ENCODE measurements around the gene MYO7A. TPM values are rescaled to one million over a fixed set of nuclear protein-coding genes. Genes with fewer than 3 reads are reported as not detected.
A peak's percentile ranks its signal among the peaks of the same experiment; 100 is the strongest.

The MYO7A gene
- total RNA-seq, 1 experiment from 2014 or later = 3.5 TPM

DNA sequence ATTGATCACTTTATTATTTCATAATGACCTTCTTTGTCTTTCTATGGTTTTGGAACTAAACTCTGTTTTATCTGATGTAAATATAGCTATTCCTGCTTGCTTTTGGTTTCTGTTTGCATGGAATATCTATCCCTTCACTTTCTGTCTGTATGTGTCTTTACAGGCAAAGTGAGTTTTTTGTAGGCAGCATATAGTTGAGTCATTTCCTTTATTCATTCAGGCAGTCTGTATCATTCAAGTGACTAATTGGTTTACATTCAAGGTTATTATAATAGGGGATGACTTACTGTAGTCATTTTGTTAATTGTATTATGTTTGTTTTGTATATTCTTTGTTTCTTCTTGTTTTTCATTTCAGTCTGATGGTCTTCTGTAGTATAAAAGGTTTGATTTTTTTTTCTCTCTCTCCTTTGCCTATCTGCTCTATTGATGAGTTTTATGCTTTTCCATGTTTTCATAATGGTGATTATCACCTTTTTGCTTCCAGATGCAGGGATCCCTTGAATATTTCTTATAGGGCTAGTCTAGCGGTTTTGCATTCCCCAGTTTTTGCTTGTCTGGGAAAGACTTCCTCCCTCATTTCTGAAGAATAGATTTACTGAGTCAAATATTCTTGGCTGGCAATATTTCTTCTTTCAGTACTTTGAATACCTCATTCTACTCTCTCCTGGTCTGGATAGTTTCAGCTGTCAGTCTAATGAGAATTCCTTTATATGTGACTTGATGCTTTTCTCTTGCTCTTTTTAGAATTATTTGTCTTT lies 123.0 kb downstream of the MYO7A start:
- peaks cover 15% of the 10 kb centered on the region for H3F3A ChIP-seq (ENCODE audit: insufficient read depth, low read depth)
- 0 out of 2 replicates have a peak, but pooled peaks cover 8% of the 10 kb centered on the region for H3K9me3 ChIP-seq (ENCODE audit: insufficient read depth, low read depth)
- H4K20me1 ChIP-seq (ENCODE audit: insufficient read depth) = no peaks in the 10 kb centered on the region
- H3K27ac ChIP-seq = peak overlapping the region; percentile 13; the same call in 1 of the 2 replicates
- no peaks in the 10 kb centered on the region for H3K36me3 ChIP-seq (ENCODE audit: low read depth)
- no peaks in the 10 kb centered on the region for H3K79me2 ChIP-seq (ENCODE audit: low read depth)
- POLR2A ChIA-PET (ENCODE audit: unreplicated experiment) = no interaction called here
- no TSS peak for BruUV-seq (replicated peaks)
- intact Hi-C loops (cut with micrococcal nuclease; ENCODE audit: unreplicated experiment) = no loop called here
- no peak overlapping the region for H2AFZ ChIP-seq
- H3K9me2 ChIP-seq (ENCODE audit: insufficient read depth) = no peaks in the 10 kb centered on the region
- H3K4me1 ChIP-seq (replicated peaks; ENCODE audit: insufficient read depth) = peaks cover 14% of the 10 kb centered on the region
- no peak overlapping the region for H3K4me2 ChIP-seq
- H3K27me3 ChIP-seq (ENCODE audit: insufficient read depth, low read depth) = no peaks in the 10 kb centered on the region
- H3K4me3 ChIP-seq = no peak overlapping the region
- no peak for TF ChIP-seq EZH2 (IDR thresholded peaks at IDR 0.05; ENCODE audit: low read depth)
- no peak for TF ChIP-seq CTCF (conservative IDR thresholded peaks at IDR 0.05)
- CTCF ChIA-PET = interaction anchor here (0.6 kb wide), 1 partner anchor 328 kb away, joined by 3 read pairs; no protein-coding TSS in a partner anchor
- DNase-seq = no peak

DNA sequence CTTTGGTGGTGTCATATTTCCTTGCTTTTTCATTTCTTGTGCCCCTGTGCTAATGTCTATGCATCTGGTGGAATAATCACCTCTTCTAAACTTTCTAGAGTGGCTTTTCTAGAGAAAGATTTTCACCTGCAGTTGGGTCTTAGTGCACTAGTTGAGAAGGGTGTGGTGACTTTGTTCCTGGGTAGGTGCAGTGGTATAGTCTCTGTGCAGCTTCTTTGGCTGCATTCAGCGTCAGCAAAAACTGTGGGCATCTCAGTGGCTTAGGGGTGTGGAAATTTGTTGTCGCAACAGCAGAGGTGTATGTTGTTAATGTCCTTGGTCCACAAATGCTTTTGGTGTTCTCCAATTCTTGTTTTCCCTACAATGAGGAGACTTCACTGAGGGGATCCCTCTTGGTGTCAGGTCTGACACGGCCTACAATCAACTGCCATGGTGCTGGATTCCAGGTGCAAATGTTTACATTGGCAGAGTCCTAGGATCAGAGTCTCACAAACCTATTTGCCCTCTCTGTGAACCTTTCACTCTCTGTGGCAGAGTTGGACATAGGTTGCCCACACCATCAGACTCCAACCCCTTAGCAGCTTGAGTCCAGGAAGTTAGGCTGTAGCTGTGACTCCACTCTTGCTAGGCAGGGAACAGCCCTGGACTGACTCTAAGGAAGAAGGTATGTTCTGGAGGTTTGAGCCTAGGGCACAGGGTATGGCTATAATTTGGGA lies 124.7 kb downstream of the MYO7A start:
- Histone ChIP-seq H3K27me3 (ENCODE audit: insufficient read depth, low read depth) (no peaks in the 10 kb centered on the region), H3F3A (ENCODE audit: insufficient read depth, low read depth) (peaks cover 15% of the 10 kb centered on the region), H3K36me3 (ENCODE audit: low read depth) (no peaks in the 10 kb centered on the region), H3K9me3 (ENCODE audit: insufficient read depth, low read depth) (0 out of 2 replicates have a peak, but pooled peaks cover 8% of the 10 kb centered on the region), H3K79me2 (ENCODE audit: low read depth) (no peaks in the 10 kb centered on the region), H3K27ac (no peak overlapping the region), H4K20me1 (ENCODE audit: insufficient read depth) (no peaks in the 10 kb centered on the region), H3K4me1 (replicated peaks; ENCODE audit: insufficient read depth) (peaks cover 14% of the 10 kb centered on the region), H3K4me3 (no peak overlapping the region), H3K4me2 (no peak overlapping the region), H2AFZ (0 out of 2 replicates have a peak overlapping the region, but pooled peaks have one; percentile 7), H3K9me2 (ENCODE audit: insufficient read depth) (peaks cover 3% of the 10 kb centered on the region; the same call in 1 of the 2 replicates)
- no peak for TF ChIP-seq EZH2 (IDR thresholded peaks at IDR 0.05; ENCODE audit: low read depth)
- intact Hi-C loops (cut with micrococcal nuclease; ENCODE audit: unreplicated experiment) = no loop called here
- ChIA-PET POLR2A (ENCODE audit: unreplicated experiment) (no interaction called here), CTCF (no interaction called here)
- BruUV-seq (replicated peaks) = no TSS peak
- no peak for DNase-seq

DNA sequence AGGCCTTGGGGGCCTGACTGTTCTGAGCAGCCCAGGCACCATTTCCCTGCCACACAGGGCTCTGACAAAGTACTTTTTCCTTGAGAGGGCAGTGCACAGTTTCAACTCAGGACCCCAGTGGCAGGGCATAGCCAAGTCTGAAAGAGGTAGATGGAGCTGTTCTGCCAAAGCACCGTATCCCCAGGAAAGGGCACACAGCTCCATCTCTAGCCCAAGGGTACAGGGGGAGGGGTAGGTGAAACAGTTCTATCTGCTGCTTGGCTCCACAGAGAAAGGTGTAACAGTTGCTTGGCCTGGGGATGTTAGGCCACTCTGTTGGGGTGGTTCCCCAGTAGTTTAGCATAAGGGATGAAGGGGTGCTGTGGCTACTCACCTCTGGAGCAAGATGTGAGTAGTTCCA lies 125.6 kb downstream of the MYO7A start:
- no peak for TF ChIP-seq EZH2 (IDR thresholded peaks at IDR 0.05; ENCODE audit: low read depth)
- TF ChIP-seq CTCF (conservative IDR thresholded peaks at IDR 0.05) = no peak
- H3K27ac ChIP-seq = no peak overlapping the region
- H2AFZ ChIP-seq = no peak overlapping the region
- no TSS peak for BruUV-seq (replicated peaks)
- DNase-seq = no peak
- H3K4me2 ChIP-seq = no peak overlapping the region
- H3K9me2 ChIP-seq (ENCODE audit: insufficient read depth) = peaks cover 3% of the 10 kb centered on the region; the same call in 1 of the 2 replicates
- H3K36me3 ChIP-seq (ENCODE audit: low read depth) = no peaks in the 10 kb centered on the region
- no peaks in the 10 kb centered on the region for H4K20me1 ChIP-seq (ENCODE audit: insufficient read depth)
- intact Hi-C loops (cut with micrococcal nuclease; ENCODE audit: unreplicated experiment) = no loop called here
- H3K4me1 ChIP-seq (replicated peaks; ENCODE audit: insufficient read depth) = peaks cover 14% of the 10 kb centered on the region
- ChIA-PET CTCF (interaction anchor here (0.7 kb wide), 1 partner anchor 313 kb away, joined by 3 read pairs; no protein-coding TSS in a partner anchor), POLR2A (ENCODE audit: unreplicated experiment) (interaction anchor here (0.7 kb wide), 1 partner anchor 79 kb away, joined by 3 read pairs; no protein-coding TSS in a partner anchor)
- H3F3A ChIP-seq (ENCODE audit: insufficient read depth, low read depth) = peaks cover 15% of the 10 kb centered on the region
- no peaks in the 10 kb centered on the region for H3K79me2 ChIP-seq (ENCODE audit: low read depth)
- H3K27me3 ChIP-seq (ENCODE audit: insufficient read depth, low read depth) = no peaks in the 10 kb centered on the region
- 0 out of 2 replicates have a peak, but pooled peaks cover 8% of the 10 kb centered on the region for H3K9me3 ChIP-seq (ENCODE audit: insufficient read depth, low read depth)
- H3K4me3 ChIP-seq = no peak overlapping the region
